Stimulated activated CD4-positive, alpha-beta T cell treated with anti-CD3 and anti-CD28 coated beads, TNF-alpha, amount 100 ng/mL, for 4 hours (primary cell): Measurements from ENCODE around the gene ZNF48.

ENCODE experiments used
- DNase-seq, 3 experiments: peaks; one replicate each; pipeline ENCODE4 v3.0.0-alpha.2; 2020; ENCODE audit warnings: low read depth in 3 of 3

The ZNF48 gene

GRCh38 chr16:30407102-30407803 lies 12.0 kb downstream of the ZNF48 start, which contains the start of gene ZNF771:
Gene ZNF771 (plus strand): TSS chr16:30407606. CDS start chr16:30408054, 448 bp downstream.
- DNase-seq, result peak; percentile 78 to 96 (median 79)

DNA sequence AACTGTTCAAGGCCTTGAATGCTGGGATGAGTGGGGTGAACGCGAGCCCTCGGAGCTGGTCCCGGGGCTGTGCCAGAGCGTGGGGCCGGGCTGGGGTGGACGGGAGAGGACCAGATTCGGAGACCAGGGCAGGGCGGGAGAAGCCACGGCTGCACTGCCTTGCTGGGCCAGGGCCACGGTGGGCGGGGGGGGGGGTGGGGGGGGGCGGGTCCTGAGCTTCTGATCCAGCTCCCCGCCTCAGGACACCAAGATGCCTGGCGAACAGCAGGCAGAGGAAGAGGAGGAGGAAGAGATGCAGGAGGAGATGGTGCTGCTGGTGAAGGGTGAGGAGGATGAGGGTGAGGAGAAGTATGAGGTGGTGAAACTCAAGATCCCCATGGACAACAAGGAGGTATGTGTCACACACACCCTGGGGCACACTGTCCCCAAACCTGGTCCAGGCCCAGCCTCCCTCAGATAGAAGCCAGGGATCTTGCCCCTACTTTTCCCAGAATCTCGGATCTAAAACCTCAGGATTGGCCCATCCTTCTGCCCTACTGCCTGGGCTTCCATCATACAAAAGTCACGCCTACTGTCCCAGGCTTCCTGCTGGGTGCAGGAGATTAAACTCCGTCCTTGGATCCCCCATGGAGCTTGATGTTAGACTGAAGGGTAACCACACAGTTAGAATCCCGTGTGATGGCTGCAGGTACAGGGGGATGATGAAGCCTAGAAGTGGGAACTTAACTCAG lies 12.7 kb downstream of the ZNF48 start:
- DNase-seq, result no peak

DNA sequence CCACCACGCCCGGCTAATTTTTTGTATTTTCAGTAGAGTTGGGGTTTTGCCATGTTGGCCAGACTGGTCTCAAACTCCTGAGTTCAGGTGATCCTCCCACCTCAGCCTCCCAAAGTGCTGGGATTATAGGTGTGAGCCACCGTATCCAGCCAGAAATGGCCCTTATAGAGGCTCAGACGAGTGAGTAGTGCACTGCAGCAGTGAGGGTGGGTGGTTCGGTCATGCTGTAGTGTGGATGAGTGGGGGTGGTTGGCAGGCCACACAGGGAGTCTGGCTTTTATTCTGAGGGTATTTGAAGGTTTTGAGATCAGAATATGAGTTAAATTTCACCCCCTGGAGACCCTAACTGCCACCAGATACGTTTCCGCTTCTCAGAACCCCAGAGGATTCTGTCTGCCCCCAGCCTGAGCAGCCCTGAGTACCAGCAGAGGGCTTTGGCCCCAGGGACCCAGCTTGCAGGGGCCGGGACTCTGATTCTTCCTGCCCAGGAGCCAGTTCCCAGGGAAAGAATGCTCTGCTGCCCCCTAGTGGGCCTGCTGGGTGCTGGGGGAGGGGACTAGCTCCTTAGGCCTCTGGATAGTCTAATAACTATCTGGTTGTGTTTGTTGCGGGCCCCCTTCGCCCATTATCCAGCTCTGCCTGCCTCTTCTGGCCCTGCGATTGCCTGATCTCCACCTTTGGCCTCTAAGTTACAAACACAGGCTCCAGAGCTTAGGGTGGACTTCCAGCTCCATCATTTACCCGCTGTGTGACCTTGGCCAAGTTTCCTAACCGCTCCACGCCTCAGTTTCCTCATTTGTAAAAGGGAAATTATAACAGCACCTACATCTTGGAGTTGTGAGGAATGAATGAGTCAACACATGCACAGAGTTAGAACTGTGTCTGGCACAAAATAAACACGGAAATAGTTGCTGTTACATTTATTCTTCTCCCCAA lies 14.2 kb downstream of the ZNF48 start:
- DNase-seq, result peak; percentile 83 to 89 (median 85)

DNA sequence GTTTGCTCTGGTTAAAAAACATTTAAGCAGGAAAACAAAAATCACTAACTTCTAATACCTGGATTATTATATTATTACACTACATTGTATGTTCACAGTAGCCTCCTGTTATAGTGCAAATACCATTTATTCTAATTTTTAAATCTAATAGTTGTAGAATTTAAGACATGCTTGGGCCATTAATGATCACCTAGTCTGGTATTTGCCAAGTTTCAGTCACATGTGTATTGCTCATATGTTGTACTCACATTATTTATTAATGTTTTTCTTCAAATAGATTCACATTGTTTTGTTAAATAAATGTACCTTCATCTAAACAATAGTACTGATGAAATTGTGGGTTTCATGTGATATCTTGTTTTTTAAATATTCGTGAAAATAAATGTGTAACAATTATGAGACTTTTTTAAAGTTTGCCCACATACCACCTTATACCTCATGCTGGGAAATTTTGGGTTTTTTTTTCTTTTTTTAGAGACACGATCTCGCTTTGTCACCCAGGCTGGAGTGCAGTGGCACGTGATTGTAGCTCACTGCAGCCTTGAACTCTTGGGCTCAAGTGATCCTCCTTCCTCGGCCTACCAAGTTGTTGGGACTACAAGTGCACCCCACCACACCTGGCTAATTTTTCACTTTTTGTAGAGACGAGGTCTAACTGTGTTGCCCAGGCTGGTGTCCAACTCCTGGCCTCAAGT lies 18.0 kb downstream of the ZNF48 start:
- no peak for DNase-seq

DNA sequence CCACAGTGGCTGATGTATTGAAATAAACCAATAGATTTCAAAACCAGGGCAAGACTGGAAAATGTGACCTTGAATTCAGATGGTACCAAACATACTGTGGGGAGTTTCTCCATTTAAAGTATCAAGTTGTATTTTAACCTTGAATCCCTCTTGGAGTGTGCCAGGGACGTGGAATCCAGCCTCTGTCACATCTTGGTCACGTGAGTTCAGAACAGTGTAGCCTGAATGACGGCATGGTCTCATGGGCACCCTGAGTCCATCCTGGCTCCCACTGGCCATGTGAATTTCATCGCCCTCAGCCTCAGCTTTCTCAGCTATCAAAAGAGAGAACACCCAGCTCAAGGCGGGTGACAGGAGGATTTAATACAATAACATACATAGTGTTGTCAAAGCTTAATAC lies 18.9 kb downstream of the ZNF48 start:
- DNase-seq, result no peak

DNA sequence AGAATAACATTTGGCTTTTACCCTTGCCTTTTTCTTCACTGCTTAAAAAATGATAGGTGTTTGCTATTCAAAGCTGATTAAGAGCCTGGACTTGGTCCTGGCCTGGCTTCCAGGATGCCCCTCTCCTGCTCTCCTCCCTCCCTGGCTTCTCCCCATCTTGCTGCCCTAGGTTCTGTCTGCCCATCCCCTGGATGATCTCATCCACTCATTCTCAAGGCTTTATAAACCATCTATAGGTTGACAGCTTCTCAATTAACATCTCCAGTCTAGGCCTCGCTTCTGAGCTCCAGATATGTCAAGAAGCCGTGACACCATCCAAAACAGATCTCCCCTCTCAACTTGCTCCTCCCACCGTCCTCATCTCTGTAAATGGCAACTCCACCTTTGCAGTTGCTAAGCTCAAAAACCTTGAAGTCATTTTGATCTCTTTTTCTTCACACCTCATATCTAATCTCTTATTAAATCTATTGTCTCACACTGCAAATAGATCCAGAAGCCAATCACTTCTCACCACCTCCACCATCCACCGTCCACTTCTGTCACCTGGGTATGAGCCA lies 20.9 kb downstream of the ZNF48 start:
- DNase-seq, result no peak

- DNase-seq, result no peak
These were observed 21.7 kb downstream of the ZNF48 start for GRCh38 chr16:30416624-30417528.

GRCh38 chr16:30417529-30418349 lies 22.5 kb downstream of the ZNF48 start:
- DNase-seq, result peak; percentile 75 to 86 (median 75)

- DNase-seq, result no peak
These were observed 23.3 kb downstream of the ZNF48 start for GRCh38 chr16:30418350-30419181.

DNA sequence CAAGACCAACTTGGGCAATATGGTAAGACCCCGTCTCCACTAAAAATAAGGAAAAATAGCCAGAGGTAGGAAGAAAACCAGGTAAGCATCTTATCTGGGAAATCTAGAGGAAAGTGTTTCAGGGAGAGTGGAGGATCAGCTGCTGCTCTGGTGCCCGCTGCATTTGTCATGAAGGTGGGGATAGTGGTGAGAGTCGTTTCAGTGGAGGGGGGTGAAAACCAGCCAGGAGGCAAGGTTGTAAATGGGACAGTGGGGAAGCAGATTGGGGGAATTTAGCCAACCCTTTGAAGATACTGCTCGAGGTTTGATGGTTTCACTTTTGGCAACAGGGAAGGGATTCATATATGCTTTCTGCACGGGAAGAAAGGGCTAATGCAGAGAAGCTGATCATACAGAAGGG lies 25.8 kb downstream of the ZNF48 start:
- no peak for DNase-seq

- DNase-seq, result no peak
These were observed 32.8 kb downstream of the ZNF48 start for GRCh38 chr16:30428055-30428454.

DNA sequence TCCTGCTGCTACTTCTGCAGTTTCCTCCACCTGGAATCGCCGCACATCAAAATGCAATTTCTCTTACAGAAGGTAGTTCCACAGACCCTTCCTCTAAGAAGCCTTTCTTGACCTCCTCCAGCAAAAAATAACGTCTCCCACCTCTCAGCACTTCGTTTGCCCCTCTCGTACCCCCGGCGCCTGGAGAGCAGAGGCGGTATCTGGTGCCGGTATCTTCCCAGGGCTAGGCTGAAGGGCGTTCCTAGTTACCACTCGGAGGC lies 34.1 kb downstream of the ZNF48 start:
- no peak for DNase-seq

DNA sequence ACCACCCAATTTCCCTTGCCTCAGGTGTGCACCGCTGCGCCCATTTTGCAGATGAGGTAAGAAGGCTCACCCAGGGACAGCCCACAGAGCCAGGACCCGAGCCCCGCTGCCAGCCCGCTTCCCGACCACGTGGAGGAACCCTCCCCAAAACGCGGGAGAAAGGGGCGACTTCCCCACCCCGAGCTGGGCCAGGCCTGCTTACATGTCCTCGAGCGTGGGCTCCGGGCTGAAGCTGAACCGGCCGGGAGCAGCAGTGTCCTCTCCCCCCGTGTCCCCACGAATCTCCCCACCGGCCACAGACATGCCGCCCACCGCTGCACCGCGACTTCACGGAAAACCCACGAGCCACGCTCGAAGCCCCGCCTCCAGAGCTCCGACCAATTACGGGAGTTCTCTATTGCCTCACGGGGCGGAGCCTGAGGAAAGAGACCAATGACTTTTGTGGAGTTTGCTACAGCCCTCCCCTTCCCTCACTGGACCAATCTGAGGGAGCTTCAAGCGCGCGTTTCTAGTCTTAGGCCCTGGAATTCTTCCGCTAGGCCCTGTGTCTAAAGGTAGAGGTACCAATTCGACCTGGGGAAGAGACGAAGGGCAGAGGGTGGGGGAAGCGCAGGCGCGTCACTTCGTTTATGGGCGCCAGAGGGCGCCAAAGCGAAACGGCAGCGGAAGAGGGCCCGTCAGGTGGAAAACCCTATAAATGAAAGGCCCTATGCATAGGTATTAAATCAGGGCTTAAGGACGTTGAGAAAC lies 34.6 kb downstream of the ZNF48 start, which contains the start of gene DCTPP1:
DCTPP1 (minus strand) TSS at position 353 of the 750 bp plus-strand sequence; CDS start at position 303, 50 bp downstream.
- peak; percentile 81 to 95 (median 93) for DNase-seq

GRCh38 chr16:30430428-30430970 lies 35.3 kb downstream of the ZNF48 start:
- DNase-seq, result no peak

GRCh38 chr16:30434852-30435251 lies 39.6 kb downstream of the ZNF48 start:
- DNase-seq, result no peak

GRCh38 chr16:30437511-30438046 lies 42.4 kb downstream of the ZNF48 start:
- no peak for DNase-seq

DNA sequence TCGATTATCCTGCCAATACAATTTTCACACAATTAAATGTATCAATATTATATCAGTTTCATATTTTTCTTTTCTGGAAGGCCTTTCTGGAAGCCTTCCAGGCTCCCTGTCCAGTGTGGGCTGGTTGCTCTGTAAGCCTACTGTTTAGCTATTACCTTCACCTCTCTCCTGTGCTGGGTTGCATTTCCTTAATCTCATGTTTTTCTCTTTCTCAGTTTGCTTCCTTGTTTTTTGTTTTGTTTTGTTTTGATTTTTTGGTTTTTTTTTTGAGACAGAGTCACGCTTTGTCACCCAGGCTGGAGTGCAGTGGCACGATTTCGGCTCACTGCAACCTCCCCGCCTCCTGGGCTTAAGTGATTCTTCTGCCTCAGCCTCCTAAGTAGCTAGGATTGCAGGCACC lies 43.6 kb downstream of the ZNF48 start:
- DNase-seq, result no peak
